AG09319 (cell line): ENCODE measurements around the gene NDP.

Experiments
- DNase-seq: peaks from one replicate; pipeline ENCODE4 v3.0.0-alpha.2; 2010; ENCODE audit warnings: low read depth; ENCODE audit errors: extremely low read depth
- CTCF ChIP-seq: IDR thresholded peaks from 2 replicates; pipeline ENCODE4 v1.5.1; 2011; ENCODE audit warnings: low read depth, mild to moderate bottlenecking, inconsistent platforms, low read length, moderate library complexity

NDP gene

GRCh38 chrX:44011506-44011905 is 38.3 kb upstream of the NDP start:
- DNase-seq, result no peak
- TF ChIP-seq CTCF, result no peak

- no peak for DNase-seq
- TF ChIP-seq CTCF, result no peak
Measured at GRCh38 chrX:44010626-44011025, 37.4 kb upstream of the NDP start.

GRCh38 chrX:44006081-44006480 is 32.9 kb upstream of the NDP start:
- no peak for DNase-seq
- TF ChIP-seq CTCF, result no peak

- TF ChIP-seq CTCF, result no peak
- no peak for DNase-seq
Measured at GRCh38 chrX:44003975-44004374, 30.8 kb upstream of the NDP start.

- no peak for TF ChIP-seq CTCF
- no peak for DNase-seq
Measured at GRCh38 chrX:44002567-44002966, 29.4 kb upstream of the NDP start.

- no peak for TF ChIP-seq CTCF
- DNase-seq, result no peak
Measured at GRCh38 chrX:43998374-43998773, 25.2 kb upstream of the NDP start.

- no peak for TF ChIP-seq CTCF
- no peak for DNase-seq
Measured at GRCh38 chrX:43996491-43996890, 23.3 kb upstream of the NDP start.

GRCh38 chrX:43986083-43986482 is 12.9 kb upstream of the NDP start:
- TF ChIP-seq CTCF, result no peak
- DNase-seq, result no peak
